Measurements from ENCODE around the gene CD58. TPM values are rescaled to one million over a fixed set of nuclear protein-coding genes. Genes with fewer than 3 reads are reported as not detected.

CD58 gene
- total RNA-seq, 1 donor from 2014 or later: 11.0 TPM

DNA sequence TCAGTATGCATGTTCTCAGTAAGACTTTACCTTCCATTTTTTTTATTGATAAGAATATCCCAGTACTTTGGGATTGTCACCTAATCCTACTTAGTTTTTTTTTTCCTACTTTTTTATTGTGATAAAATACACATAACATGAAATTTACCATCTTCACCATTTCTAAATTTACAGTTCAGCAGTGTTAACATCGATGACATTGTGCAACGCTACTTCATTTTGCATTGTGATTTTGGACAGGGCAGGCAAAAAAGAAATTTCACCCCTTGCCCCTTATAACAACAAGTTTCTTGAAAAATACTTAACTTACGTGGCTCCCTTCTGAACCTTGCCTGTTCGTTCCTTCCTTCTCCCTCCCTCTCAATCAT is 105.4 kb downstream of the CD58 start:
- no peaks in the 10 kb centered on the region for H3K36me3 Mint-ChIP-seq (ENCODE audit: unreplicated experiment)
- H3K4me3 Mint-ChIP-seq (ENCODE audit: unreplicated experiment): no peak overlapping the region
- H3K9me3 Mint-ChIP-seq (ENCODE audit: unreplicated experiment): no peaks in the 10 kb centered on the region
- H3K4me1 Mint-ChIP-seq (ENCODE audit: unreplicated experiment): peaks cover 7% of the 10 kb centered on the region
- H3K27me3 Mint-ChIP-seq (ENCODE audit: unreplicated experiment): peaks cover 54% of the 10 kb centered on the region
- DNase-seq (ENCODE audit: extremely low spot score, unreplicated experiment): no peak
- H3K27ac Mint-ChIP-seq (ENCODE audit: unreplicated experiment): no peak overlapping the region
- TF ChIP-seq, protein P1, sequence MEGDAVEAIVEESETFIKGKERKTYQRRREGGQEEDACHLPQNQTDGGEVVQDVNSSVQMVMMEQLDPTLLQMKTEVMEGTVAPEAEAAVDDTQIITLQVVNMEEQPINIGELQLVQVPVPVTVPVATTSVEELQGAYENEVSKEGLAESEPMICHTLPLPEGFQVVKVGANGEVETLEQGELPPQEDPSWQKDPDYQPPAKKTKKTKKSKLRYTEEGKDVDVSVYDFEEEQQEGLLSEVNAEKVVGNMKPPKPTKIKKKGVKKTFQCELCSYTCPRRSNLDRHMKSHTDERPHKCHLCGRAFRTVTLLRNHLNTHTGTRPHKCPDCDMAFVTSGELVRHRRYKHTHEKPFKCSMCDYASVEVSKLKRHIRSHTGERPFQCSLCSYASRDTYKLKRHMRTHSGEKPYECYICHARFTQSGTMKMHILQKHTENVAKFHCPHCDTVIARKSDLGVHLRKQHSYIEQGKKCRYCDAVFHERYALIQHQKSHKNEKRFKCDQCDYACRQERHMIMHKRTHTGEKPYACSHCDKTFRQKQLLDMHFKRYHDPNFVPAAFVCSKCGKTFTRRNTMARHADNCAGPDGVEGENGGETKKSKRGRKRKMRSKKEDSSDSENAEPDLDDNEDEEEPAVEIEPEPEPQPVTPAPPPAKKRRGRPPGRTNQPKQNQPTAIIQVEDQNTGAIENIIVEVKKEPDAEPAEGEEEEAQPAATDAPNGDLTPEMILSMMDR (IDR thresholded peaks at IDR 0.05): no peak

Small RNA genes within 50 kb of the gene (microRNA-seq; reads per million reads assigned to microRNA genes)
- gene MIR548AC (ENCODE audit: unreplicated experiment): not detected

Other genes starting within 250 kb of the CD58 start
- gene ATP1A1, start 197.8 kb downstream of the CD58 start, total RNA-seq: 213 TPM in 2 replicates
- gene IGSF3, start 96.7 kb upstream of the CD58 start, total RNA-seq: 43.2 and 51.7 TPM in 2 replicates
- not detected in 2 replicates for gene CD2, start 183.4 kb upstream of the CD58 start, total RNA-seq